Kidney (tissue), 14 donors: ENCODE measurements around the gene MAGEA8. TPM values are rescaled to one million over a fixed set of nuclear protein-coding genes. Genes with fewer than 3 reads are reported as not detected.

Source experiments
- DNase-seq, 5 donors: peaks; one replicate each; pipeline ENCODE4 v3.0.0-alpha.2; 2013 to 2020
- FAIRE-seq: peaks from 2 replicates; lab custom pipeline; 2012; peaks lifted over from hg19 to GRCh38; lab: Jason Lieb, UNC
- H3K27ac ChIP-seq, 2 donors: one replicate each; pipeline ENCODE4 v1.7.0; 2013; ENCODE audit warnings: low read depth in 2 of 2, low read length in 2 of 2, inconsistent platforms in 1 of 2
- H3K27me3 ChIP-seq: one replicate; pipeline ENCODE4 v1.7.1; 2013; ENCODE audit warnings: low read length, inconsistent platforms; ENCODE audit not compliant: control insufficient read depth, insufficient read depth
- H3K36me3 ChIP-seq, 3 donors: one replicate each; pipeline versions ENCODE4 v1.7.0 to v1.7.1; 2013; ENCODE audit warnings: low read length in 3 of 3, control low read depth in 1 of 3, inconsistent platforms in 1 of 3; ENCODE audit not compliant: insufficient read depth in 3 of 3, control insufficient read depth in 2 of 3
- H3K4me1 ChIP-seq, 3 donors: one replicate each; pipeline versions ENCODE4 v1.7.0 to v1.7.1; 2013; ENCODE audit warnings: low read length in 3 of 3, inconsistent platforms in 1 of 3, low read depth in 1 of 3; ENCODE audit not compliant: control insufficient read depth in 2 of 3, insufficient read depth in 2 of 3
- H3K4me3 ChIP-seq, 3 donors: one replicate each; pipeline versions ENCODE4 v1.7.0 to v1.8.1; 2013; ENCODE audit warnings: low read length in 3 of 3, control low read depth in 1 of 3, inconsistent platforms in 1 of 3
- H3K9ac ChIP-seq, 3 donors: one replicate each; pipeline versions ENCODE4 v1.7.0 to v1.7.1; 2013; ENCODE audit warnings: low read length in 3 of 3, control low read depth in 1 of 3, inconsistent platforms in 1 of 3
- H3K9me3 ChIP-seq, 3 donors: one replicate each; pipeline versions ENCODE4 v1.7.0 to v1.7.1; 2013; ENCODE audit warnings: low read length in 3 of 3, control low read depth in 1 of 3, inconsistent platforms in 1 of 3; ENCODE audit not compliant: control insufficient read depth in 2 of 3, insufficient read depth in 1 of 3
- CTCF ChIP-seq: IDR thresholded peaks from 3 replicates; pipeline ENCODE4 v1.5.1; 2012; ENCODE audit warnings: mild to moderate bottlenecking, moderate library complexity, borderline replicate concordance; ENCODE audit not compliant: insufficient read depth; ENCODE audit errors: extremely low read depth
- intact Hi-C: fragments of 100-400 bp; cut with DNase I; formaldehyde crosslinking; loops from one replicate; pipeline ENCODE4 v1.11.1; 2022
- polyA plus RNA-seq: library from polyadenylated mRNA; stranded (reverse); fragments of 350-450 nt; fragmentation: Illumina TruSeq; extraction: RNeasy Lipid Tissue Mini Kit (QIAGEN cat#74804); gene quantifications from one replicate; pipeline ENCODE4 v1.2.3, GENCODE V29; 2014; ENCODE audit warnings: low read depth, low replicate concordance; ENCODE audit not compliant: insufficient read depth
- total RNA-seq: library from RNA; stranded (reverse); fragmentation: NEBNext Ultra II Directional; extraction: Animal tissue kit (Norgen Biotek cat#: 25700); gene quantifications from one replicate; pipeline ENCODE4 v1.2.1, GENCODE V29; 2021
- donor health status: control.
- donor health status: control.
- donor health status: control.
- donor health status: control.
- donor health status: control.
- donor health status: DM: yes; HTN: yes; CAD: no.
- donor health status: Normal renal cell carcinoma (clear cell type).

MAGEA8 gene
- total and polyA plus RNA-seq, 2 donors from 2014 or later, result not detected

GRCh38 chrX:149908308-149908707 lies 27.3 kb downstream of the MAGEA8 start:
- Histone ChIP-seq H3K9ac (no peak overlapping the region), H3K36me3 (no peaks in the 10 kb centered on the region), H3K9me3 (no peaks in the 10 kb centered on the region), H3K4me1 (no peaks in the 10 kb centered on the region), H3K27ac (no peak overlapping the region), H3K27me3 (no peaks in the 10 kb centered on the region), H3K4me3 (no peak overlapping the region)
- no peak for DNase-seq
- intact Hi-C loops, result no loop called here
- no peak for TF ChIP-seq CTCF
- no peak for FAIRE-seq

- H3K9ac ChIP-seq, result no peak overlapping the region
- FAIRE-seq, result no peak
- no peak overlapping the region for H3K4me3 ChIP-seq
- no peak for TF ChIP-seq CTCF
- H3K27ac ChIP-seq, result no peak overlapping the region
- H3K36me3 ChIP-seq, result no peaks in the 10 kb centered on the region
- H3K27me3 ChIP-seq, result no peaks in the 10 kb centered on the region
- intact Hi-C loops, result no loop called here
- no peaks in the 10 kb centered on the region for H3K4me1 ChIP-seq
- no peak for DNase-seq
- H3K9me3 ChIP-seq, result no peaks in the 10 kb centered on the region
Observed at GRCh38 chrX:149908727-149909126, 27.7 kb downstream of the MAGEA8 start.

- Histone ChIP-seq H3K36me3 (no peaks in the 10 kb centered on the region), H3K27ac (no peak overlapping the region), H3K9ac (no peak overlapping the region), H3K27me3 (no peaks in the 10 kb centered on the region), H3K4me3 (no peak overlapping the region), H3K9me3 (no peaks in the 10 kb centered on the region), H3K4me1 (no peaks in the 10 kb centered on the region)
- TF ChIP-seq CTCF, result no peak
- intact Hi-C loops, result no loop called here
- DNase-seq, result peak in 1 of 5 donors; percentile 26
- no peak for FAIRE-seq
Observed at GRCh38 chrX:149909324-149910177, 28.6 kb downstream of the MAGEA8 start.
